Right lobe of liver (tissue), 6 donors: Measurements from ENCODE around the gene CTIF. TPM values are rescaled to one million over a fixed set of nuclear protein-coding genes. Genes with fewer than 3 reads are reported as not detected.

ENCODE experiments used
- ATAC-seq, 4 donors: fragments of 200-7000 bp; cut with Tn5 transposase; one replicate each; pipeline ENCODE4 v1.9.1; 2020; ENCODE audit warnings: mild to moderate bottlenecking in 4 of 4, moderate library complexity in 4 of 4
- DNase-seq, 3 donors: peaks; one replicate each; pipeline ENCODE4 v3.0.0-alpha.2; 2020
- H3K27ac ChIP-seq, 3 donors: fragments of 200-600 bp; one replicate each; pipeline ENCODE4 v1.8.0; 2022
- H3K27me3 ChIP-seq, 2 donors: fragments of 200-600 bp; one replicate each; pipeline ENCODE4 v1.8.0; 2022
- H3K36me3 ChIP-seq, 4 donors: fragments of 200-600 bp; sonication (generic) in 1 of 4; one replicate each; pipeline versions ENCODE4 v1.5.1 to v1.8.0; 2017 to 2022; ENCODE audit warnings: control low read depth in 1 of 4
- H3K4me1 ChIP-seq, 4 donors: fragments of 200-600 bp; sonication (generic) in 1 of 4; one replicate each; pipeline versions ENCODE4 v1.5.1 to v1.8.0; 2017 to 2022; ENCODE audit warnings: control low read depth in 1 of 4
- H3K4me3 ChIP-seq, 3 donors: fragments of 200-600 bp; one replicate each; pipeline ENCODE4 v1.8.0; 2022
- H3K9me3 ChIP-seq, 4 donors: fragments of 200-600 bp; sonication (generic) in 1 of 4; one replicate each; pipeline versions ENCODE4 v1.5.1 to v1.8.0; 2017 to 2022; ENCODE audit warnings: control low read depth in 1 of 4
- CTCF ChIP-seq, 4 donors: fragments of 200-600 bp in 3 of 4; fragments of 450-650 bp in 1 of 4; IDR thresholded peaks; one replicate each; pipeline versions ENCODE4 v1.5.1 to v1.8.0; 2016 to 2022; ENCODE audit warnings: antibody characterized with exemption in 4 of 4, mild to moderate bottlenecking in 2 of 4
- POLR2A ChIP-seq: fragments of 450-650 bp; IDR thresholded peaks from one replicate; pipeline ENCODE4 v1.6.1; 2017; ENCODE audit warnings: antibody characterized with exemption, mild to moderate bottlenecking
- WGBS: methylation state at CpG from one replicate; pipeline ENCODE4 v1.1.6; 2018; ENCODE audit warnings: low coverage, low lambda C conversion rate; ENCODE audit not compliant: insufficient coverage; ENCODE audit errors: missing lambda C conversion rate; 5-methylcytosine and 5-hydroxymethylcytosine counted together
- intact Hi-C, 2 donors: fragments of 100-400 bp; cut with DNase I; formaldehyde crosslinking; loops; one replicate each; pipeline versions ENCODE4 v1.11.2 to v1.14.1; 2022
- total RNA-seq, 6 experiments: library from RNA; depleted of rRNA in 2 of 6; stranded (reverse); fragments of >200 nt in 2 of 6; fragmentation: NEBNext Ultra II Directional in 3 of 6; extraction: Animal tissue kit (Norgen Biotek cat#: 25700) in 3 of 6; gene quantifications; one replicate each; pipeline versions ENCODE4 v1.1.0 to v1.2.4, GENCODE V29; 2016 to 2023
- donor health status: DM: no; HTN: yes; CAD: no.
- donor health status: DM: no; HTN: no; CAD: no.
- donor health status: DM: no; HTN: no; CAD: no.
- donor health status: DM: no; HTN: yes; CAD: no.
- donor health status: DM: no; HTN: yes; CAD: no.

The CTIF gene
- total RNA-seq, 6 experiments from 2014 or later = 29.0 to 60.6 (median 43.1) TPM

DNA sequence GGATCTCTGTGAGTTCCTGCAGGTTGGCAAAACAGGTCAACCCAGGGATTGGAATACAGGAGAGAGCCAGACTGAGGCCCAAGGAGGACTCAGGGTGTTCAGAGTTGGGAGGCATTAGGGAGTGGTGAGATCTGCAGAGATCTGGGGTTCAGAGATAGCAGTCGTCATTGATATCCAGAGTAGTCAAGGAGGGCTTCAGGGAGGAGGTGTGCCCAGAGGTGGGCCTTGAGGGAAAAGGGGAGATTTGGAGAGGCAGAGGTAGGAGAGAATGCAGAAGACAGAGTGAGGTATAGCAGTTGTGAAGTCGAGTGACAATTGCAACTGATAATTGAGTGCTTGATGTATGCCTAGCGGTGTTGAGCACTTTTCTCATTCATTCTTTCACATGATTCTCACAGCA is 70.3 kb downstream of the CTIF start:
- no peak overlapping the region for H3K4me3 ChIP-seq
- H3K9me3 ChIP-seq = no peaks in the 10 kb centered on the region
- 76% methylated on average over 3 of the region's 3 CpGs for WGBS
- H3K36me3 ChIP-seq = peaks cover 0 to 4% (median 0%) of the 10 kb centered on the region in 4 donors
- DNase-seq = no peak
- H3K4me1 ChIP-seq = no peaks in the 10 kb centered on the region
- H3K27ac ChIP-seq = no peak overlapping the region
- intact Hi-C loops = no loop called here
- ATAC-seq = no peak
- H3K27me3 ChIP-seq = no peaks in the 10 kb centered on the region
- no peak for TF ChIP-seq CTCF (IDR thresholded peaks at IDR 0.05)
- no peak for TF ChIP-seq POLR2A

- no peaks in the 10 kb centered on the region for H3K4me1 ChIP-seq
- peaks cover 0 to 4% (median 0%) of the 10 kb centered on the region in 4 donors for H3K36me3 ChIP-seq
- no peaks in the 10 kb centered on the region for H3K27me3 ChIP-seq
- no peak overlapping the region for H3K4me3 ChIP-seq
- ATAC-seq (no peak), DNase-seq (no peak)
- 92% methylated on average over 2 of the region's 17 CpGs for WGBS
- no peaks in the 10 kb centered on the region for H3K9me3 ChIP-seq
- H3K27ac ChIP-seq = no peak overlapping the region
- no peak for TF ChIP-seq CTCF (IDR thresholded peaks at IDR 0.05)
- no peak for TF ChIP-seq POLR2A
- intact Hi-C loops = no loop called here
Measured at GRCh38 chr18:48609820-48610815, 71.3 kb downstream of the CTIF start.

- Histone ChIP-seq H3K27ac (no peak overlapping the region), H3K27me3 (no peaks in the 10 kb centered on the region), H3K36me3 (peaks cover 0 to 4% (median 0%) of the 10 kb centered on the region in 4 donors), H3K4me3 (no peak overlapping the region), H3K4me1 (no peaks in the 10 kb centered on the region), H3K9me3 (no peaks in the 10 kb centered on the region)
- ATAC-seq (no peak), DNase-seq (no peak)
- intact Hi-C loops = no loop called here
- WGBS = 80% methylated on average over 3 of the region's 5 CpGs
- TF ChIP-seq POLR2A (no peak), CTCF (IDR thresholded peaks at IDR 0.05) (no peak)
Measured at GRCh38 chr18:48611203-48611602, 72.4 kb downstream of the CTIF start.

DNA sequence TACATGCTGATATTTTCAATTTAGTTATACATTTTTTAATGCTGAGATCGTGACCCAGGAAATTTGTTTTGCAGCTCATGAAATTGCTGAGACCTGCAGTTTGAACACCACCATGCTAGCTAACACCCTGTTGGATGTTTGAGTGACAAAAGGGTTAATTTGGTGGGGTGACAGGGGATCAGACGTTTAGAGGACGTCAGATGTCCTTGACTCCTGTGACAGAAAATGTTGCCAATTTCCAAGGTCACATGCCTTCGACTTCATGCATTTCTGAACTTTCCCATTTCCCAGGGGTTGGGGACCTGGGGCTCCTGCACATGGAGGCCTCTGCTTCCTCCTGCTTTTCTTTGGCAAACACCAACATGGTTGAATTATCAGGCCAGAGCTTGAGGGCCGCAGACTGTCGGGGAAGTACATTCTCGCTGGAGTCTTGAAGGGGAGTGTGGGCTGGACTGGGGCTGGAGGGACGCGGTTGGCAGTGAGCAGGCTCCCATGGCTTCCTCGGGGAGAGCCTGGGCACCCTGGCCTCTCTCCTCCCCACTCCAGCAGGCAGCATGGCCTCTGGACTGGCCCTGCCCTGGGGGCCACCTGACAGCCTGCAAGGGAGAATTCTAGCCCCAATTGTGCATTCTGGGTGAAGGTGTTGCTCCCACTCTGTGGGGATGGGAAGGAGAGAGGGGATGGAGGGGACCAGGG is 73.1 kb downstream of the CTIF start:
- WGBS = 22% methylated on average over 4 of the region's 10 CpGs
- H3K4me1 ChIP-seq = no peaks in the 10 kb centered on the region
- ATAC-seq (no peak), DNase-seq (no peak)
- H3K27me3 ChIP-seq = no peaks in the 10 kb centered on the region
- no peak for TF ChIP-seq POLR2A
- peaks cover 0 to 4% (median 0%) of the 10 kb centered on the region in 4 donors for H3K36me3 ChIP-seq
- intact Hi-C loops = no loop called here
- no peaks in the 10 kb centered on the region for H3K9me3 ChIP-seq
- no peak overlapping the region for H3K27ac ChIP-seq
- H3K4me3 ChIP-seq = no peak overlapping the region

GRCh38 chr18:48612511-48612910 is 73.7 kb downstream of the CTIF start:
- Histone ChIP-seq H3K27ac (no peak overlapping the region), H3K27me3 (no peaks in the 10 kb centered on the region), H3K36me3 (peaks cover 0 to 4% (median 0%) of the 10 kb centered on the region in 4 donors), H3K9me3 (no peaks in the 10 kb centered on the region), H3K4me3 (no peak overlapping the region), H3K4me1 (no peaks in the 10 kb centered on the region)
- TF ChIP-seq POLR2A (no peak), CTCF (IDR thresholded peaks at IDR 0.05) (no peak)
- intact Hi-C loops = no loop called here
- no CpG with 5 or more reads among the region's 6 CpGs for WGBS
- ATAC-seq (no peak), DNase-seq (no peak)
